GM12878 (cell line): Measurements from ENCODE around the gene COX6A2. TPM values are rescaled to one million over a fixed set of nuclear protein-coding genes. Genes with fewer than 3 reads are reported as not detected.
A peak's percentile ranks its signal among the peaks of the same experiment; 100 is the strongest.

Experiments used
- ATAC-seq: fragments of 200-7000 bp; cut with Tn5 transposase; 3 replicates; pipeline ENCODE4 v1.9.1; 2020; ENCODE audit warnings: mild to moderate bottlenecking, moderate library complexity
- BruUV-seq: library from RNA; stranded (reverse); fragments of 400-500 nt; replicated peaks from 2 replicates; lab custom pipeline; 2021; lab: Mats Ljungman, UMichigan
- CTCF ChIA-PET: fragments of 300-600 bp; sonication (Branson Sonifier 250); formaldehyde crosslinking; extraction: SDS; loops from one replicate; lab custom pipeline; 2021; ENCODE audit warnings: inconsistent platforms; lab: Yijun Ruan, JAX
- POLR2A ChIA-PET: fragments of 350-600 bp; formaldehyde crosslinking; extraction: SDS; loops from one replicate; lab custom pipeline; 2021; ENCODE audit warnings: inconsistent platforms; lab: Charles Lee
- RAD21 ChIA-PET: fragments of 300-600 bp; sonication (Branson Sonifier 250); formaldehyde crosslinking; loops from one replicate; lab custom pipeline; 2023; ENCODE audit warnings: antibody characterized with exemption; ENCODE audit not compliant: unreplicated experiment; lab: Charles Lee
- SMC1A ChIA-PET: fragments of 300-600 bp; sonication (Branson Sonifier 250); formaldehyde crosslinking; loops from one replicate; lab custom pipeline; 2023; ENCODE audit not compliant: unreplicated experiment, uncharacterized antibody; lab: Charles Lee
- DNase-seq: peaks from one replicate; pipeline ENCODE4 v3.0.0-alpha.2; 2011; ENCODE audit warnings: low read depth, low spot score
- FAIRE-seq: peaks from 3 replicates; lab custom pipeline; 2011; peaks lifted over from hg19 to GRCh38; lab: Jason Lieb, UNC
- H2AFZ ChIP-seq: 2 replicates; pipeline ENCODE4 v1.6.0; 2011; ENCODE audit warnings: low read depth, low read length, control low read depth; ENCODE audit not compliant: control insufficient read depth
- H3K27ac ChIP-seq: 2 replicates; pipeline ENCODE4 v1.5.1; 2011; ENCODE audit warnings: control low read depth; ENCODE audit not compliant: control insufficient read depth, insufficient read depth
- H3K27me3 ChIP-seq, 2 experiments: replicated peaks in 1 of 2; 2 replicates each; pipeline versions ENCODE4 v1.6.0 to v1.6.1; 2011; ENCODE audit warnings: low read length in 1 of 2; ENCODE audit not compliant: control insufficient read depth in 2 of 2, insufficient read depth in 2 of 2
- H3K36me3 ChIP-seq, 2 experiments: 2 replicates each; pipeline ENCODE4 v1.5.1; 2011; ENCODE audit warnings: low read length in 1 of 2; ENCODE audit not compliant: control insufficient read depth in 2 of 2, insufficient read depth in 2 of 2
- H3K4me1 ChIP-seq: 2 replicates; pipeline ENCODE4 v1.6.1; 2011; ENCODE audit warnings: mild to moderate bottlenecking, low read length, moderate library complexity, mixed read lengths; ENCODE audit not compliant: control insufficient read depth, insufficient read depth
- H3K4me2 ChIP-seq: 2 replicates; pipeline ENCODE4 v1.6.0; 2011; ENCODE audit warnings: control low read depth; ENCODE audit not compliant: control insufficient read depth, insufficient read depth
- H3K4me3 ChIP-seq: fragments of 200-600 bp; sonication (generic); 2 replicates; pipeline ENCODE4 v1.5.1; 2016
- H3K79me2 ChIP-seq: 2 replicates; pipeline ENCODE4 v1.6.0; 2011; ENCODE audit warnings: low read length; ENCODE audit not compliant: control insufficient read depth, insufficient read depth
- H3K9ac ChIP-seq: 2 replicates; pipeline ENCODE4 v1.8.0; 2011; ENCODE audit warnings: low read length, control low read depth, mixed read lengths; ENCODE audit not compliant: control insufficient read depth, insufficient read depth
- H3K9me3 ChIP-seq: replicated peaks from 3 replicates; pipeline ENCODE4 v1.5.1; 2011; ENCODE audit warnings: mild to moderate bottlenecking, low read length; ENCODE audit not compliant: control insufficient read depth, insufficient read depth
- H4K20me1 ChIP-seq: 2 replicates; pipeline ENCODE4 v1.6.0; 2011; ENCODE audit not compliant: control insufficient read depth, insufficient read depth
- BCL3 ChIP-seq: IDR thresholded peaks from 2 replicates; pipeline ENCODE4 v1.6.1; 2011; ENCODE audit warnings: borderline replicate concordance, low read depth, mild to moderate bottlenecking, moderate library complexity, low read length; ENCODE audit not compliant: insufficient read depth, poor library complexity, severe bottlenecking
- BCLAF1 ChIP-seq: fragments of 450-650 bp; IDR thresholded peaks from 2 replicates; pipeline ENCODE4 v1.6.1; 2017; ENCODE audit warnings: antibody characterized with exemption, mild to moderate bottlenecking, moderate library complexity
- E2F8 ChIP-seq: fragments of 450-650 bp; IDR thresholded peaks from 2 replicates; pipeline ENCODE4 v1.6.1; 2018; ENCODE audit warnings: mild to moderate bottlenecking, low read depth, moderate library complexity; ENCODE audit not compliant: partially characterized antibody
- KDM1A ChIP-seq: fragments of 200-600 bp; sonication (generic); IDR thresholded peaks from 2 replicates; pipeline ENCODE4 v1.6.1; 2016; ENCODE audit warnings: borderline replicate concordance
- MEF2A ChIP-seq: IDR thresholded peaks from 2 replicates; pipeline ENCODE4 v1.6.1; 2011; ENCODE audit warnings: low read depth, mild to moderate bottlenecking, low read length, moderate library complexity; ENCODE audit not compliant: insufficient read depth
- MYC ChIP-seq: IDR thresholded peaks from 2 replicates; pipeline ENCODE4 v1.6.1; 2011; ENCODE audit warnings: mild to moderate bottlenecking, low read length, moderate library complexity, inconsistent platforms; ENCODE audit not compliant: insufficient read depth, insufficient replicate concordance, insufficient read length, severe bottlenecking
- NR2C2 ChIP-seq: IDR thresholded peaks from 2 replicates; pipeline ENCODE4 v1.6.1; 2011; ENCODE audit warnings: borderline replicate concordance, low read depth; ENCODE audit not compliant: control insufficient read depth, insufficient read length
- POLR2AphosphoS5 ChIP-seq: IDR thresholded peaks from 2 replicates; pipeline ENCODE4 v1.6.1; 2011; ENCODE audit warnings: mild to moderate bottlenecking, low read length, inconsistent platforms
- RB1 ChIP-seq: fragments of 450-650 bp; formaldehyde crosslinking; IDR thresholded peaks from 2 replicates; pipeline ENCODE4 v1.6.1; 2017; ENCODE audit warnings: mild to moderate bottlenecking, borderline replicate concordance
- SMAD5 ChIP-seq: IDR thresholded peaks from 2 replicates; pipeline ENCODE4 v1.6.1; 2016; ENCODE audit warnings: antibody characterized with exemption, low read depth
- SREBF2 ChIP-seq: IDR thresholded peaks from 2 replicates; pipeline ENCODE4 v1.6.1; 2012; ENCODE audit warnings: mild to moderate bottlenecking, low read length
- SRF ChIP-seq, 2 experiments: IDR thresholded peaks; 2 replicates each; pipeline ENCODE4 v1.6.1; 2011; ENCODE audit warnings: low read depth in 2 of 2, low read length in 2 of 2, mild to moderate bottlenecking in 1 of 2, moderate library complexity in 1 of 2
- TCF12 ChIP-seq: IDR thresholded peaks from 2 replicates; pipeline ENCODE4 v1.6.1; 2011; ENCODE audit warnings: low read depth, mild to moderate bottlenecking, low read length
- TCF7 ChIP-seq: IDR thresholded peaks from 2 replicates; pipeline ENCODE4 v1.6.1; 2014; ENCODE audit warnings: antibody characterized with exemption, borderline replicate concordance
- WGBS: methylation state at CpG from one replicate; pipeline ENCODE4 v1.1.6; 2016; ENCODE audit warnings: low lambda C conversion rate; ENCODE audit not compliant: insufficient replicate concordance, insufficient coverage; ENCODE audit errors: missing lambda C conversion rate; 5-methylcytosine and 5-hydroxymethylcytosine counted together
- in situ Hi-C: fragments of 300-500 bp; cut with MboI; formaldehyde crosslinking; loops from 9 replicates; pipeline ENCODE4 v1.14.3; 2018; ENCODE audit warnings: mixed read lengths
- intact Hi-C: fragments of 100-400 bp; cut with micrococcal nuclease; formaldehyde crosslinking; loops from one replicate; pipeline ENCODE4 v1.14.2; 2022; ENCODE audit not compliant: unreplicated experiment
- polyA plus RNA-seq, 11 experiments: library from polyadenylated mRNA; depleted of rRNA in 4 of 11; unstranded in 6 of 11; stranded (reverse) in 5 of 11; fragments of >200 nt; fragmentation: Nextera tagmentation in 4 of 11; fragmentation: Illumina TruSeq in 1 of 11; extraction: Ambion mirVana in 4 of 11; extraction: Trizol in 1 of 11; gene quantifications; 1 replicate in 1 of 11; 2 replicates in 10 of 11; pipeline versions ENCODE4 v1.2.1 to v1.2.3, GENCODE V29; 2011 to 2016; ENCODE audit warnings: inconsistent platforms in 2 of 11, missing spikeins in 2 of 11, low read depth in 1 of 11
- total RNA-seq, 4 experiments: library from RNA; depleted of rRNA in 3 of 4; stranded (reverse); fragments of >200 nt in 3 of 4; fragmentation: Illumina TruSeq in 1 of 4; extraction: Trizol in 1 of 4; gene quantifications; 2 replicates each; pipeline versions ENCODE4 v1.2.1 to v1.2.3, GENCODE V29; 2013 to 2021

The COX6A2 gene
- total and polyA plus RNA-seq, 10 of the 15 experiments (the other 5 are each of a cell fraction or from before 2014, with no cell fraction given): not detected

GRCh38 chr16:31421587-31421986 is 6.6 kb downstream of the COX6A2 start:
- no peak overlapping the region for H2AFZ ChIP-seq
- ATAC-seq (peak; percentile 91), DNase-seq (peak; percentile 34), FAIRE-seq (peak; percentile 74)
- in situ Hi-C loops (no loop called here), intact Hi-C loops (no loop called here)
- no peaks in the 10 kb centered on the region for H4K20me1 ChIP-seq
- H3K4me1 ChIP-seq: peaks cover 18% of the 10 kb centered on the region
- peak overlapping the region; percentile 33 for H3K4me2 ChIP-seq
- no peak overlapping the region for H3K9ac ChIP-seq
- WGBS: 10% methylated on average over 6 of the region's 6 CpGs
- H3K4me3 ChIP-seq: no peak overlapping the region
- ChIA-PET POLR2A (interaction anchor here (0.6 to 1.3 kb wide), 2 partner anchors 9 to 10 kb away, joined by 3 read pairs; no protein-coding TSS in a partner anchor), SMC1A (interaction anchor here (0.6 to 2.4 kb wide), 7 partner anchors 9 to 454 kb away, joined by 3 to 10 read pairs (median 7); partner anchors contain the start of gene ITGAD), RAD21 (interaction anchor here (0.8 to 1.4 kb wide), 2 partner anchors 9 to 21 kb away, joined by 3 to 4 read pairs; partner anchors contain the start of gene ZNF843), CTCF (interaction anchor here (0.7 to 3.8 kb wide), 6 partner anchors 9 to 88 kb away, joined by 3 to 20 read pairs (median 3); partner anchors contain the start of genes COX6A2 and ZNF843)
- H3K36me3 ChIP-seq: no peaks in the 10 kb centered on the region
- no TSS peak for BruUV-seq
- H3K27ac ChIP-seq: no peak overlapping the region
- no peaks in the 10 kb centered on the region for H3K27me3 ChIP-seq
- H3K79me2 ChIP-seq: no peaks in the 10 kb centered on the region
- peaks cover 4% of the 10 kb centered on the region; the same call in 2 of the 3 replicates for H3K9me3 ChIP-seq
- no peak for TF ChIP-seq KDM1A
- TF ChIP-seq POLR2AphosphoS5: no peak
- no peak for TF ChIP-seq NR2C2
- TF ChIP-seq BCL3: no peak
- TF ChIP-seq SMAD5: no peak
- TF ChIP-seq E2F8: no peak
- no peak for TF ChIP-seq MYC
- no peak for TF ChIP-seq MEF2A
- TF ChIP-seq SREBF2: no peak
- no peak for TF ChIP-seq TCF7
- TF ChIP-seq TCF12: no peak
- no peak for TF ChIP-seq BCLAF1
- no peak for TF ChIP-seq SRF (IDR thresholded peaks at IDR 0.05; ENCODE audit: low read depth in 2 of 2, low read length in 2 of 2)
- TF ChIP-seq RB1: no peak
